TTC549 (cell line): ENCODE results near the gene DYNC2I2.
"Not testable (repeated sequence)": the region's sequence is repeated elsewhere in the genome, so short reads cannot be mapped to it uniquely, and the experiment has no call there.

Experiments
- FAIRE-seq: peaks from 2 replicates; lab custom pipeline; 2012; peaks lifted over from hg19 to GRCh38; lab: Jason Lieb, UNC

Gene DYNC2I2

GRCh38 chr9:128685636-128686489 lies 29.2 kb upstream of the DYNC2I2 start:
- FAIRE-seq: no peak

- FAIRE-seq: no peak
Measured at GRCh38 chr9:128684325-128685199, 27.9 kb upstream of the DYNC2I2 start.

GRCh38 chr9:128684065-128684324 lies 27.3 kb upstream of the DYNC2I2 start:
- FAIRE-seq: no peak

GRCh38 chr9:128683340-128684064 lies 26.9 kb upstream of the DYNC2I2 start:
- no peak for FAIRE-seq

GRCh38 chr9:128677794-128678193 lies 21.1 kb upstream of the DYNC2I2 start:
- FAIRE-seq: no peak

- FAIRE-seq: no peak
Measured at GRCh38 chr9:128675382-128675781, 18.7 kb upstream of the DYNC2I2 start.

- FAIRE-seq: no peak
Measured at GRCh38 chr9:128669786-128670185, 13.1 kb upstream of the DYNC2I2 start.

GRCh38 chr9:128666481-128666941 lies 9.9 kb upstream of the DYNC2I2 start:
- FAIRE-seq: not testable (repeated sequence)

- FAIRE-seq: no peak
Measured at GRCh38 chr9:128657796-128658195, 1.1 kb upstream of the DYNC2I2 start.

- no peak for FAIRE-seq
Measured at GRCh38 chr9:128657344-128657704, 677 bp upstream of the DYNC2I2 start.

- no peak for FAIRE-seq
Measured at GRCh38 chr9:128654481-128654880, 2.2 kb downstream of the DYNC2I2 start.

GRCh38 chr9:128653908-128654307 lies 2.7 kb downstream of the DYNC2I2 start:
- FAIRE-seq: no peak

GRCh38 chr9:128651798-128652197 lies 4.8 kb downstream of the DYNC2I2 start:
- no peak for FAIRE-seq

GRCh38 chr9:128648206-128648605 lies 8.4 kb downstream of the DYNC2I2 start:
- not testable (repeated sequence) for FAIRE-seq

- FAIRE-seq: no peak
Measured at GRCh38 chr9:128643519-128644300, 12.9 kb downstream of the DYNC2I2 start.

GRCh38 chr9:128642675-128643245 lies 13.9 kb downstream of the DYNC2I2 start:
- no peak for FAIRE-seq

- no peak for FAIRE-seq
Measured at GRCh38 chr9:128640603-128641002, 16.0 kb downstream of the DYNC2I2 start.

- FAIRE-seq: no peak
Measured at GRCh38 chr9:128638580-128638979, 18.1 kb downstream of the DYNC2I2 start.

GRCh38 chr9:128637656-128638055 lies 19.0 kb downstream of the DYNC2I2 start:
- no peak for FAIRE-seq

- FAIRE-seq: no peak
Measured at GRCh38 chr9:128636556-128637530, 19.8 kb downstream of the DYNC2I2 start.
